Fibroblast of mammary gland (primary cell): Measurements from ENCODE around the gene ARL6IP6.
A peak's percentile ranks its signal among the peaks of the same experiment; 100 is the strongest.
"Not testable (repeated sequence)": the region's sequence is repeated elsewhere in the genome, so short reads cannot be mapped to it uniquely, and the experiment has no call there.

Experiments used
- DNase-seq: peaks from one replicate; pipeline ENCODE4 v3.0.0-alpha.2; 2010; ENCODE audit warnings: low read depth
- H3K4me3 ChIP-seq: 2 replicates; pipeline ENCODE4 v1.5.1; 2011; ENCODE audit warnings: low read depth, mild to moderate bottlenecking, low read length, moderate library complexity; ENCODE audit not compliant: control insufficient read depth
- TF ChIP-seq, protein P1 (sequence below): conservative IDR thresholded peaks from 2 replicates; pipeline ENCODE4 v1.5.1; 2011; ENCODE audit warnings: low read depth, low read length, inconsistent platforms; ENCODE audit not compliant: control insufficient read depth, insufficient read depth

Gene ARL6IP6

DNA sequence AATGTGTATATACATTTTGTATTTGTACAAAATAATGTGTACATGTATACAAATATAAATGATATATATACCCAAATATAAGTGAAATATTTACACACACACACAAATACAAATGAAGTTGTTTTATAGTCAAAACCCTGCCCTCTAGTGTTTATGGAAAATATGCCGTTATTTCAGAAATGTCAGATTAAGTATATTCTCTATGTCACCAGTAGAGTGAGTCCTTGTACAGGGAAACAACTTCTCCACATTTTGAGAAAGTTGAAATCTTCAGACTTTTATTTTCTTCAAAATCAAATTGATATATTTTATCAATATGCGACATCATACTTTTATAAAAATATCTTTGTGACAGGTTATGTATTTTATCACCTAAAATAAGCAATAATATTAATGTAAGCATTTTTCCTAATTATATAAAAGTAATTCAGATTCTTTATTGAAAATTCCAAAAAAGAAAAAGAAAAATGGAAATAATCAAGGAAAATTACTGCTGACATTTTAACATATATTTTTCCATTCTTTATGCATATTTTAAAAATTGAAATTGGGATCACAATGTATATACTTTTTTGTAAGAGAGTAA, 22.4 kb downstream of the ARL6IP6 start:
- peak; percentile 77 for DNase-seq
- TF ChIP-seq, protein P1, sequence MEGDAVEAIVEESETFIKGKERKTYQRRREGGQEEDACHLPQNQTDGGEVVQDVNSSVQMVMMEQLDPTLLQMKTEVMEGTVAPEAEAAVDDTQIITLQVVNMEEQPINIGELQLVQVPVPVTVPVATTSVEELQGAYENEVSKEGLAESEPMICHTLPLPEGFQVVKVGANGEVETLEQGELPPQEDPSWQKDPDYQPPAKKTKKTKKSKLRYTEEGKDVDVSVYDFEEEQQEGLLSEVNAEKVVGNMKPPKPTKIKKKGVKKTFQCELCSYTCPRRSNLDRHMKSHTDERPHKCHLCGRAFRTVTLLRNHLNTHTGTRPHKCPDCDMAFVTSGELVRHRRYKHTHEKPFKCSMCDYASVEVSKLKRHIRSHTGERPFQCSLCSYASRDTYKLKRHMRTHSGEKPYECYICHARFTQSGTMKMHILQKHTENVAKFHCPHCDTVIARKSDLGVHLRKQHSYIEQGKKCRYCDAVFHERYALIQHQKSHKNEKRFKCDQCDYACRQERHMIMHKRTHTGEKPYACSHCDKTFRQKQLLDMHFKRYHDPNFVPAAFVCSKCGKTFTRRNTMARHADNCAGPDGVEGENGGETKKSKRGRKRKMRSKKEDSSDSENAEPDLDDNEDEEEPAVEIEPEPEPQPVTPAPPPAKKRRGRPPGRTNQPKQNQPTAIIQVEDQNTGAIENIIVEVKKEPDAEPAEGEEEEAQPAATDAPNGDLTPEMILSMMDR, result peak; percentile 86
- H3K4me3 ChIP-seq, result no peak overlapping the region

DNA sequence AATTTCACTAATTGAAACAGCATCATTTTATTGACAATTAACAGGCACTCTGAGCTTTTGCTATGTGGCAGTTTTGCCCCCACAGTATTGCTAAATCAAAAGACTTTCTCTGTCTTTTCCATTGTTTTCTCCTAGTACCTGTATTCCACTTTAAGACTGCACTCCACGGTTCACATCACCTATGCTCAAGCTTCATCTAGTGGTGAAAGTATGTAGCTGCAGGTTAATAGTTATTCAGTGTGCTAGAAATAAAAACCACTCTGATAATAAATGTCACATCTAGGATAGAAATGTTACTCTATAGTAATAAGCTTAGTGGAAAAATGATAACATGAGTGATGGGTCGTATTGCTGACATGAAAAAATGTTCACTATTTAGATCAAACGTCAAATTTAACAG, 24.6 kb downstream of the ARL6IP6 start:
- TF ChIP-seq, protein P1, result peak; percentile 49
- no peak overlapping the region for H3K4me3 ChIP-seq
- peak; percentile 14 for DNase-seq

DNA sequence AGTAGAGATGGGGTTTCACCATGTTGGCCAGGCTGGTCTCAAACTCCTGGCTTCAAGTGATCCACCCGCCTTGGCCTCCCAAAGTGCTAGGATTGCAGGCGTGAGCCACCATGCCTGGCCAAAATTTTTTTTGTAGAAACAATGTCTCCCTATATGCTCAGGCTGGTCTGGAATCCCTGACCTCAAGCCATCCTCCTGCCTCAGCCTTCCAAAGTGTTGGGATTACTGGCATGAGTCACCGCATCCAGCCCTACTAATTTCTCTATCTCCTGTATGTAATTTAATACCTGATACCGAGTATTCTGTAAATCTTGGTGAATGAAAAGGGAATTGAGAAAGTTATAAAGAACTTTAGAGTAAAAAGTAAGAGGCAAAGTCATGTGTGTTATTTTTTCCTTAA, 29.3 kb downstream of the ARL6IP6 start:
- H3K4me3 ChIP-seq, result not testable (repeated sequence)
- DNase-seq, result peak; percentile 28

DNA sequence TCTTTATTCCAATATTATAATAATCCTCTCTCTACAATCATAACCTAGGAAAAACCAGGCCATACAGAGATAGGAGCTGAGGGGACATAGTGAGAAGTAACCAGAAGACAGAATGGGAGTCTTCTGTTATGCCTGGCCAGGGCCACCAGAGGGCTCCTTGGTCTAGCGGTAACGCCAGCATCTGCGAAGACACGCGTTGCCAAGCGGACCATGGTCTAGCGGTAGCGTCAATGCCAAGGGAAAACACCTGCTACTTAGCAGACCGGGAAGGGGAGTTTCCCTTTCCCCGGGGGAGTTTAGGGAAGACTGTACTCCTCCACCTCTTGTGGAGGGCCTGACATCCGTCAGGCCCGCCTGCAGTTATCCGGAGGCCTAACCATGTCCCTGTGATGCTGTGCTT, 36.6 kb downstream of the ARL6IP6 start:
- TF ChIP-seq, protein P1, result peak; percentile 16
- H3K4me3 ChIP-seq, result no peak overlapping the region
- no peak for DNase-seq

DNA sequence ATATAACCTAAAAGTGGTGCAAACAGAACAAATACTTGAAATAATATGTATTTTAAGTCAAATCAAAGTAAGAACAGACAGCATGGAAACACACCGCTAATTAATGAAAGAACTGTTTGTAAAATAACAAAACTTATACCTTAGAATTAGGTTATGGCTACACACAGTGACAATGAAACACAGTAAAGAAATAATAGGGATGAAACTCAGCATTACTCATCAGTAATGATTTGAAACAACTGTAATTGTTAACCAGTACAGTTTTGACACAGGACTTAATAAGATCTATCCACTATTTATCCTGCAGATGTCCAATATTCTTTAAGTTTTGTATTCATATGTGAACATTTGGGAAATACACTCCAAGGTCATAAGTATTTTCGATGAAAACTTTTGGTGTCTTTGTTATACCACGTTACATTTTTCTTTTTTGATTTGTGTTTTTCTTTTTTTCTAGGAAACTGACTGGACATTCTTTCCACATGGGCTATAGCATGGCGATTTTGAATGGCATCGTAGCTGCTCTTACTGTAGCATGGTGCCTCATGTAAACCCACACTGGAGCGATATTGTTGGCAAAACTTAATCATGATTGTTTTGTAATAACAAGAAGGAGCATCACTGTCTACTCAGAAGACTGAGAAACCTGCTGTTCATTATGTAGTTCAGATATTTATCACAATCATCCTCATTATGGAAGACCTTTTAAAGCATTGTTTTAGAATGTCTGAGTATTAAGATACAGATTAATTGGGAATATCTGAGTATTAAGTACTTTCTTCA, 41.1 kb downstream of the ARL6IP6 start:
- TF ChIP-seq, protein P1, result no peak
- DNase-seq, result no peak
- H3K4me3 ChIP-seq, result no peak overlapping the region

DNA sequence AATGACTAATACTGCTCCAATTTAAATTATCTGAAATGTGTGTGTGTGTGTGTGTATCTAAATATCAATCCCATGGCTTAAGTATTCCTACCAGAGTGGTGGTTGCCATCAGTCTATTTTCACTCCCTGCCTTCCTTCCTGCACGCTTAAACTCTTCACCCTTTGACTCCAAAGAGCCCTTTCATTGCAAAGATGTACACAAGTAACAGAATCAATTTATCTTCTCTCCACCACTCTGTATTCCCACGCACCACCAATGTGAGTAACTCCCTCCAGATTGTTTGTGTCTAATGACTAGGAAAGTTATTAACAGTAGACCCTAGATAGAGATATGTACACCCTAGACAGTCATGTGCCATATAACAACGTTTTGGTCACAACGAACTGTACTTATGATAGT, 42.8 kb downstream of the ARL6IP6 start:
- DNase-seq, result no peak
- H3K4me3 ChIP-seq, result no peak overlapping the region
- TF ChIP-seq, protein P1, result no peak

DNA sequence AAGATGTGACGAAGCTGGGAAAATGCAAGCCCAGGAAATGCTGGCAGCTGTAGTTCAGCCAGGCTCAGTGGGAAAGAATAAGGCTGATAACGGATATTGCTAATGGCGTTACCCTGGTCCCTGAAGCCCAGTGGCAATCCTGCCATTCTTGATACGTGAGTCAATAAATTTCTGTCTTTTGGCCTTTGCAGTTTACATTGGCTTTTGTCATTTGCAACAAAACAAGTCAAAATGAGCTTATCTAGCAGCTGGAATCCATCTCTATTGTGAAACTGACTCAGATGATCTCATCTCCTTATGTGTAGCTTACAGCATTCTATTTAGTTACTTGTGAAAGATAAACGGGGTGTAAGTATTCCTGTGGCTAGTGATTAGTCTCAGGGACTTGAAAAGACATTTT, 43.8 kb downstream of the ARL6IP6 start:
- peak; percentile 89 for DNase-seq
- H3K4me3 ChIP-seq, result no peak overlapping the region
- TF ChIP-seq, protein P1, result no peak

DNA sequence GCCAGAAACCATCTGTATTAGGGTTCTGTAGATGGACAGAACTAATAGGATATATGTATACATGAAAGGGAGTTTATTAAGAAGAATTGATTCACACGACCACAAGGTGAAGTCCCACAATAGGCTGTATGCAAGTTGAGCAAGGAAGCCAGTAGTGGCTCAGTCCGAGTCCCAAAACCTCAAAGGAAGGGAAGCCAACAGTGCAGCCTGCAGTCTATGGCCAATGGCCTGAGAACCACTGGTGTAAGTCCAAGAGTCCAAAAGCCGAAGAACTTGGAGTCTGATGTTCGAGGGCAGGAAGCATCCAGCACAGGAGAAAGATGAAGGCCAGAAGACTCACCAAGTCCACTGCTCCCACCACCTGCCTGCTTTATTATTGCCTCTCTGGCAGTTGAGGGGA, 44.8 kb downstream of the ARL6IP6 start:
- DNase-seq, H3K4me3 ChIP-seq: not testable (repeated sequence)
